ENCODE data around the gene ANXA7. TPM values are rescaled to one million over a fixed set of nuclear protein-coding genes. Genes with fewer than 3 reads are reported as not detected.

The ANXA7 gene
- total and polyA plus RNA-seq, 10 of the 15 experiments (the other 5 are each of a cell fraction or from before 2014, with no cell fraction given): 70.6 to 184 (median 113) TPM

- Histone ChIP-seq H3K27ac (ENCODE audit: control insufficient read depth, insufficient read depth) (no peak overlapping the region), H3K36me3 (ENCODE audit: control insufficient read depth in 2 of 2, insufficient read depth in 2 of 2, low read length in 1 of 2) (0 out of 4 replicates have a peak, but pooled peaks cover 0 to 2% of the 10 kb centered on the region in 2 experiments), H4K20me1 (ENCODE audit: control insufficient read depth, insufficient read depth) (no peaks in the 10 kb centered on the region), H3K9ac (ENCODE audit: control insufficient read depth, insufficient read depth, low read length) (no peak overlapping the region), H3K4me3 (no peak overlapping the region), H3K79me2 (ENCODE audit: control insufficient read depth, insufficient read depth, low read length) (no peaks in the 10 kb centered on the region), H2AFZ (ENCODE audit: control insufficient read depth, low read depth, low read length) (no peak overlapping the region; the same call in 1 of the 2 replicates), H3K9me3 (replicated peaks; ENCODE audit: control insufficient read depth, insufficient read depth, low read length) (no peaks in the 10 kb centered on the region), H3K4me2 (ENCODE audit: control insufficient read depth, insufficient read depth) (no peak overlapping the region), H3K4me1 (ENCODE audit: control insufficient read depth, insufficient read depth, low read length) (peaks cover 3% of the 10 kb centered on the region; the same call in 1 of the 2 replicates), H3K27me3 (replicated peaks in 1 of 2; ENCODE audit: control insufficient read depth in 2 of 2, insufficient read depth in 2 of 2, low read length in 1 of 2) (no peaks in the 10 kb centered on the region)
- ATAC-seq (no peak), FAIRE-seq (no peak), DNase-seq (ENCODE audit: low read depth, low spot score) (no peak)
- ChIA-PET RAD21 (ENCODE audit: unreplicated experiment) (interaction anchor here (0.9 kb wide), 1 partner anchor 266 kb away, joined by 4 read pairs; no protein-coding TSS in a partner anchor), POLR2A (interaction anchor here (2.2 kb wide), 1 partner anchor 107 kb away, joined by 7 read pairs; the partner anchor contains the start of gene MRPS16), CTCF (interaction anchor here (1.0 to 1.8 kb wide), 3 partner anchors 9 to 95 kb away, joined by 3 to 9 read pairs (median 3); no protein-coding TSS in a partner anchor), SMC1A (ENCODE audit: uncharacterized antibody, unreplicated experiment) (interaction anchor here (0.6 to 2.3 kb wide), 5 partner anchors 12 to 684 kb away, joined by 3 to 6 read pairs (median 3); no protein-coding TSS in a partner anchor)
- intact Hi-C loops (cut with micrococcal nuclease; ENCODE audit: unreplicated experiment): no loop called here
- in situ Hi-C loops (cut with MboI): no loop called here
- BruUV-seq (replicated peaks): no TSS peak
- WGBS (ENCODE audit: insufficient coverage, insufficient replicate concordance, low lambda C conversion rate, missing lambda C conversion rate): 87% methylated on average over 8 of the region's 8 CpGs
- TF ChIP-seq PAX8 (IDR thresholded peaks at IDR 0.05): no peak
Measured at GRCh38 chr10:73359492-73359891, 54.4 kb downstream of the ANXA7 start.

GRCh38 chr10:73358331-73359279, 55.3 kb downstream of the ANXA7 start, which contains the start of gene CFAP70:
TSS of gene CFAP70 (minus strand) at chr10:73358864. CDS start at chr10:73354796, 4,068 bp downstream.
- ChIA-PET RAD21 (ENCODE audit: unreplicated experiment) (interaction anchor here (0.9 to 1.0 kb wide), 2 partner anchors 50 to 267 kb away, joined by 4 read pairs; no protein-coding TSS in a partner anchor), SMC1A (ENCODE audit: uncharacterized antibody, unreplicated experiment) (interaction anchor here (0.6 to 2.3 kb wide), 12 partner anchors 8 to 683 kb away, joined by 3 to 7 read pairs (median 4); partner anchors contain the start of gene PPP3CB), CTCF (interaction anchor here (0.6 to 1.8 kb wide), 8 partner anchors 10 to 285 kb away, joined by 3 to 9 read pairs (median 3); no protein-coding TSS in a partner anchor), POLR2A (interaction anchor here (0.6 to 2.2 kb wide), 4 partner anchors 106 to 371 kb away, joined by 3 to 7 read pairs (median 3); partner anchors contain the start of gene MRPS16)
- Histone ChIP-seq H3K4me3 (peak within 1 kb of the TSS; percentile 71), H4K20me1 (ENCODE audit: control insufficient read depth, insufficient read depth) (no peaks in the 10 kb centered on the region), H3K4me2 (ENCODE audit: control insufficient read depth, insufficient read depth) (peak within 1 kb of the TSS; percentile 74), H3K36me3 (ENCODE audit: control insufficient read depth in 2 of 2, insufficient read depth in 2 of 2, low read length in 1 of 2) (no peaks in the 10 kb centered on the region), H3K27ac (ENCODE audit: control insufficient read depth, insufficient read depth) (no peak within 1 kb of the TSS), H3K79me2 (ENCODE audit: control insufficient read depth, insufficient read depth, low read length) (no peaks in the 10 kb centered on the region), H2AFZ (ENCODE audit: control insufficient read depth, low read depth, low read length) (peak within 1 kb of the TSS; percentile 96), H3K9me3 (replicated peaks; ENCODE audit: control insufficient read depth, insufficient read depth, low read length) (no peaks in the 10 kb centered on the region), H3K4me1 (ENCODE audit: control insufficient read depth, insufficient read depth, low read length) (peaks cover 3% of the 10 kb centered on the region; the same call in 1 of the 2 replicates), H3K27me3 (replicated peaks in 1 of 2; ENCODE audit: control insufficient read depth in 2 of 2, insufficient read depth in 2 of 2, low read length in 1 of 2) (no peaks in the 10 kb centered on the region), H3K9ac (ENCODE audit: control insufficient read depth, insufficient read depth, low read length) (peak within 1 kb of the TSS; percentile 52)
- 8% methylated on average over 45 of the region's 45 CpGs for WGBS (ENCODE audit: insufficient coverage, insufficient replicate concordance, low lambda C conversion rate, missing lambda C conversion rate)
- peak; percentile 98 for ATAC-seq
- peak; percentile 96 for FAIRE-seq
- DNase-seq (ENCODE audit: low read depth, low spot score): peak; percentile 96
- BruUV-seq (replicated peaks): no TSS peak
- intact Hi-C loops (cut with micrococcal nuclease; ENCODE audit: unreplicated experiment) (loop anchor here (1.0 kb wide), 1 partner anchor 111 kb away; the partner anchor contains the start of gene DNAJC9), in situ Hi-C loops (cut with MboI) (no loop called here)
- TF ChIP-seq RAD21 (IDR thresholded peaks at IDR 0.05; ENCODE audit: insufficient read depth, low read depth, low read length) (no peak), E4F1 (IDR thresholded peaks at IDR 0.05; ENCODE audit: borderline replicate concordance, partially characterized antibody) (no peak), PML (IDR thresholded peaks at IDR 0.05; ENCODE audit: low read length) (peak; percentile 72; the same call in 1 of the 2 replicates), ZNF687 (IDR thresholded peaks at IDR 0.05) (no peak), TAF1 (IDR thresholded peaks at IDR 0.05; ENCODE audit: borderline replicate concordance, low read depth, low read length) (peak; percentile 37; the same call in 1 of the 2 replicates)
